Measurements from ENCODE around the gene PTPRD.

GRCh38 chr9:8666060-8666459 lies 1946.7 kb downstream of the PTPRD start:
- TF ChIP-seq CTCF (conservative IDR thresholded peaks at IDR 0.05; ENCODE audit: low read depth in 2 of 2) (no peak), EZH2 (IDR thresholded peaks at IDR 0.05; ENCODE audit: low read depth, unreplicated experiment) (no peak), ETS1 (IDR thresholded peaks at IDR 0.05) (no peak), EZH2phosphoT487 (IDR thresholded peaks at IDR 0.05; ENCODE audit: unreplicated experiment) (no peak), REST (IDR thresholded peaks at IDR 0.05; ENCODE audit: unreplicated experiment) (no peak), POLR2AphosphoS5 (IDR thresholded peaks at IDR 0.05; ENCODE audit: low read depth) (no peak), CREB1 (CRISPR knock-in tag; IDR thresholded peaks at IDR 0.05; ENCODE audit: low read depth) (no peak)
